Natural killer cell (primary cell): ENCODE measurements around the gene RAB11FIP5. TPM values are rescaled to one million over a fixed set of nuclear protein-coding genes. Genes with fewer than 3 reads are reported as not detected.
"Not testable (repeated sequence)": the region's sequence is repeated elsewhere in the genome, so short reads cannot be mapped to it uniquely, and the experiment has no call there.

Experiments
- ATAC-seq, 3 donors: fragments of 150-1000 bp in 2 of 3; fragments of 200-7000 bp in 1 of 3; cut with Tn5 transposase; 1 replicate in 1 of 3; 2 replicates in 2 of 3; pipeline ENCODE4 v1.10.0; 2021; ENCODE audit warnings: mild to moderate bottlenecking in 2 of 3, moderate library complexity in 2 of 3
- DNase-seq, 2 donors: peaks; one replicate each; pipeline versions ENCODE4 v3.0.0 to v3.0.0-alpha.2; 2013 to 2021; ENCODE audit warnings: mixed read lengths in 1 of 2
- H3K27ac ChIP-seq: one replicate; pipeline ENCODE4 v1.5.1; 2013; ENCODE audit warnings: mild to moderate bottlenecking, low read length
- H3K27me3 ChIP-seq: one replicate; pipeline ENCODE4 v1.6.1; 2013; ENCODE audit warnings: low read length; ENCODE audit not compliant: control insufficient read depth, insufficient read depth
- H3K36me3 ChIP-seq: one replicate; pipeline ENCODE4 v1.6.1; 2013; ENCODE audit warnings: low read length; ENCODE audit not compliant: control insufficient read depth, insufficient read depth
- H3K4me1 ChIP-seq: one replicate; pipeline ENCODE4 v1.6.1; 2013; ENCODE audit warnings: low read length; ENCODE audit not compliant: control insufficient read depth, insufficient read depth
- H3K4me3 ChIP-seq: one replicate; pipeline ENCODE4 v1.5.1; 2013; ENCODE audit warnings: low read length
- H3K9me3 ChIP-seq: one replicate; pipeline ENCODE4 v1.6.1; 2013; ENCODE audit warnings: low read length; ENCODE audit not compliant: control insufficient read depth, insufficient read depth
- H3K27ac Mint-ChIP-seq, 2 donors: one replicate each; pipeline ENCODE4 v1.8.0; 2022; ENCODE audit warnings: mild to moderate bottlenecking in 2 of 2, mixed read lengths in 2 of 2, moderate library complexity in 1 of 2
- H3K27me3 Mint-ChIP-seq, 2 donors: one replicate each; pipeline ENCODE4 v1.8.0; 2022; ENCODE audit warnings: low read depth in 2 of 2, mixed read lengths in 2 of 2
- H3K36me3 Mint-ChIP-seq: one replicate; pipeline ENCODE4 v1.8.0; 2022; ENCODE audit warnings: mixed read lengths
- H3K4me1 Mint-ChIP-seq, 2 donors: one replicate each; pipeline ENCODE4 v1.8.0; 2022; ENCODE audit warnings: mixed read lengths in 2 of 2
- H3K4me3 Mint-ChIP-seq: one replicate; pipeline ENCODE4 v1.8.0; 2022; ENCODE audit warnings: mild to moderate bottlenecking, moderate library complexity, mixed read lengths
- H3K9me3 Mint-ChIP-seq, 2 donors: one replicate each; pipeline ENCODE4 v1.8.0; 2022; ENCODE audit warnings: mixed read lengths in 2 of 2
- CTCF ChIP-seq: fragments of 200-600 bp; IDR thresholded peaks from one replicate; pipeline ENCODE4 v1.8.0; 2022; ENCODE audit warnings: antibody characterized with exemption
- WGBS: methylation state at CpG from one replicate; pipeline ENCODE4 v1.1.7; 2013; ENCODE audit warnings: missing lambda C conversion rate; ENCODE audit not compliant: insufficient coverage; 5-methylcytosine and 5-hydroxymethylcytosine counted together
- intact Hi-C: fragments of 100-400 bp; cut with micrococcal nuclease; formaldehyde crosslinking; loops from one replicate; pipeline ENCODE4 v1.14.2; 2022
- total RNA-seq, 4 donors: library from RNA; stranded (reverse); fragments of 120-200 nt in 1 of 4; gene quantifications; one replicate each; pipeline versions ENCODE4 v1.2.3 to v1.2.4, GENCODE V29; 2013 to 2022

The RAB11FIP5 gene
- total RNA-seq, 3 donors from 2014 or later (not counting 1 experiment from before 2014, with no cell fraction given) = 4.9 to 15.9 (median 11.2) TPM

DNA sequence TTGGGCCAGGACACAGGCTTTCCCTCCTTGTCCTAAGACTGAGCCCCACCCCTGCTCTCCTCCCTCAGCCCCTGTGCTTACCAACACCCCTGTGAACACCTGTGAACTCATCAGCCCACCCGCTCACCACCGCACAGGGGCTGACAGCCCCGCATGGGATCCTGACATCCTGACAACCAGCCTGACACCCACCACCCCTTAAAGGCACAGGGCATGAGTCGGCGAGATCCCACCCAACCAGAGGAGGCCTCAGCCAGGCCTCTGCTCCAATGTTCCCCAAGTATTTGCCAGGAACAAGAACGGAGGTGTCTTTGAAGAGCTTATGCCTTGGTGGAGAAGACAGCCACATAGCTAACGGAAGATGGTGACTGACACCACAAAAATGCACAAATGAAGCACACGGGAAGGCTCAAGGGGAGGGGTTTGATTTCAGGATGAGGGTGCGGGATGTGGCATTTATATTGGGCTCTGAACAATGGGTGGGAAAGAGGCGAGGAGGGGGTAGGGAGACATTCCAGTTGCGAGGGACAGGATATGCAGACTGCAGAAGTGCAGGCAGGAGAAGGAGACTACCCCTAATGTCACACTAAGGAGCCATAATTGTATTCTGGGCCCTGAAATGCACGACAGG is 11.0 kb downstream of the RAB11FIP5 start:
- no peak for TF ChIP-seq CTCF
- DNase-seq = no peak
- intact Hi-C loops = no loop called here
- ATAC-seq = no peak
- Mint-ChIP-seq H3K27ac (no peak overlapping the region), H3K4me3 (no peak overlapping the region), H3K36me3 (no peaks in the 10 kb centered on the region), H3K9me3 (no peaks in the 10 kb centered on the region), H3K4me1 (peaks cover under 1 to 1% of the 10 kb centered on the region in 2 donors), H3K27me3 (peaks cover 0 to 7% of the 10 kb centered on the region in 2 donors)
- H3K36me3 ChIP-seq = no peaks in the 10 kb centered on the region
- no peaks in the 10 kb centered on the region for H3K9me3 ChIP-seq
- peaks cover 3% of the 10 kb centered on the region for H3K4me1 ChIP-seq
- H3K4me3 ChIP-seq = no peak overlapping the region
- 89% methylated on average over 12 of the region's 12 CpGs for WGBS
- H3K27me3 ChIP-seq = no peaks in the 10 kb centered on the region
- H3K27ac ChIP-seq = no peak overlapping the region

DNA sequence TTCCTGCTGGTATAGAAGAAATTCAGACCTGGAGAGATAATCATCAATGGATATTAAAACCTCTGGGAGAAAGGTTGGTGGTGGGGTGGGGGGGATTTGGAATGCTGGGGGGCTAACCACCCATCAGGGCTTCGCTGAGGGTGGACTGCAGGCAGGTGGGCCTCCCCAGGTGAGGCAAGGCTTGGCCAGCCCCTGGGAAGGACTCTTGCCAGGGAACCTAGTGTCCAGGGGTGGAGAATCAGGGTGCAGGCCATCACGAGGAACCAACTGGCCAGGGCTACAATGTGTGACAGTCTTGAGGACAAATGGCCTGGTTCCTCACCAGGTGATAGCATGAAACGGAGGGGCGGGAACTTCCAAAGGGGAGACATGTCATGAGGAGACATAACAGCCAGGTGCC is 11.8 kb downstream of the RAB11FIP5 start:
- no peak for ATAC-seq
- 89% methylated on average over 4 of the region's 4 CpGs for WGBS
- H3K9me3 ChIP-seq = no peaks in the 10 kb centered on the region
- H3K4me3 ChIP-seq = no peak overlapping the region
- H3K36me3 ChIP-seq = no peaks in the 10 kb centered on the region
- DNase-seq = no peak
- intact Hi-C loops = no loop called here
- Mint-ChIP-seq H3K36me3 (no peaks in the 10 kb centered on the region), H3K27ac (no peak overlapping the region), H3K9me3 (no peaks in the 10 kb centered on the region), H3K27me3 (peaks cover 0 to 7% of the 10 kb centered on the region in 2 donors), H3K4me3 (no peak overlapping the region), H3K4me1 (no peaks in the 10 kb centered on the region)
- no peaks in the 10 kb centered on the region for H3K4me1 ChIP-seq
- no peak overlapping the region for H3K27ac ChIP-seq
- TF ChIP-seq CTCF = no peak
- H3K27me3 ChIP-seq = no peaks in the 10 kb centered on the region

GRCh38 chr2:73099486-73099885 is 13.3 kb downstream of the RAB11FIP5 start:
- no peak for TF ChIP-seq CTCF
- no peaks in the 10 kb centered on the region for H3K9me3 Mint-ChIP-seq
- no peaks in the 10 kb centered on the region for H3K9me3 ChIP-seq
- no peaks in the 10 kb centered on the region for H3K36me3 Mint-ChIP-seq
- intact Hi-C loops = no loop called here
- no peaks in the 10 kb centered on the region for H3K27me3 ChIP-seq
- no peak overlapping the region for H3K4me3 Mint-ChIP-seq
- no peak overlapping the region for H3K27ac Mint-ChIP-seq
- peaks cover 0 to 4% of the 10 kb centered on the region in 2 donors for H3K27me3 Mint-ChIP-seq
- no peaks in the 10 kb centered on the region for H3K4me1 ChIP-seq
- no peak overlapping the region for H3K27ac ChIP-seq
- no peaks in the 10 kb centered on the region for H3K4me1 Mint-ChIP-seq
- DNase-seq (no peak), ATAC-seq (no peak)
- 93% methylated on average over 3 of the region's 3 CpGs for WGBS
- no peaks in the 10 kb centered on the region for H3K36me3 ChIP-seq
- H3K4me3 ChIP-seq = no peak overlapping the region

GRCh38 chr2:73095910-73096309 is 16.8 kb downstream of the RAB11FIP5 start:
- Mint-ChIP-seq H3K9me3 (no peaks in the 10 kb centered on the region), H3K36me3 (no peaks in the 10 kb centered on the region), H3K4me3 (no peak overlapping the region), H3K27me3 (peaks cover 0 to 4% of the 10 kb centered on the region in 2 donors), H3K27ac (no peak overlapping the region), H3K4me1 (no peaks in the 10 kb centered on the region)
- Histone ChIP-seq H3K27me3 (no peaks in the 10 kb centered on the region), H3K4me3 (no peak overlapping the region), H3K27ac (no peak overlapping the region), H3K4me1 (no peaks in the 10 kb centered on the region), H3K9me3 (no peaks in the 10 kb centered on the region), H3K36me3 (no peaks in the 10 kb centered on the region)
- intact Hi-C loops = no loop called here
- 95% methylated on average over 1 of the region's 3 CpGs for WGBS
- no peak for ATAC-seq
- no peak for TF ChIP-seq CTCF
- DNase-seq = no peak

- H3K27me3 Mint-ChIP-seq, H3K9me3 Mint-ChIP-seq: not testable (repeated sequence)
Measured at GRCh38 chr2:73093601-73094218, 19.0 kb downstream of the RAB11FIP5 start.

More at GRCh38 chr2:73093601-73094218, 19.0 kb downstream of the RAB11FIP5 start:
- H3K4me3 ChIP-seq, H3K4me1 ChIP-seq, ATAC-seq, H3K36me3 Mint-ChIP-seq, H3K36me3 ChIP-seq, H3K27ac Mint-ChIP-seq, DNase-seq, H3K4me3 Mint-ChIP-seq, H3K9me3 ChIP-seq, intact Hi-C loops, H3K4me1 Mint-ChIP-seq, H3K27ac ChIP-seq, H3K27me3 ChIP-seq: not testable (repeated sequence)
- 95% methylated on average over 17 of the region's 17 CpGs for WGBS
